Astrocyte of the spinal cord (primary cell): ENCODE measurements around the gene IL6.
"Not testable (repeated sequence)": the region's sequence is repeated elsewhere in the genome, so short reads cannot be mapped to it uniquely, and the experiment has no call there.

Experiments
- DNase-seq: peaks from one replicate; pipeline ENCODE4 v3.0.0; 2011; ENCODE audit warnings: low read depth, low spot score
- H3K4me3 ChIP-seq: 2 replicates; pipeline ENCODE4 v1.5.1; 2011; ENCODE audit warnings: low read depth, mild to moderate bottlenecking, low read length, moderate library complexity
- CTCF ChIP-seq: IDR thresholded peaks from 2 replicates; pipeline ENCODE4 v1.5.1; 2012; ENCODE audit warnings: low read depth, mild to moderate bottlenecking, low read length, inconsistent platforms
- in situ Hi-C: cut with HindIII; loops from 2 replicates; pipeline ENCODE4 v1.10.0; 2017; ENCODE audit warnings: low sequenced_read_pairs

IL6 gene

GRCh38 chr7:22708677-22709061 lies 18.3 kb upstream of the IL6 start:
- DNase-seq, H3K4me3 ChIP-seq, in situ Hi-C loops: not testable (repeated sequence)

GRCh38 chr7:22709062-22709829 lies 17.8 kb upstream of the IL6 start:
- in situ Hi-C loops, DNase-seq, H3K4me3 ChIP-seq: not testable (repeated sequence)

GRCh38 chr7:22709857-22710256 lies 17.1 kb upstream of the IL6 start:
- TF ChIP-seq CTCF = no peak
- no peak overlapping the region for H3K4me3 ChIP-seq
- in situ Hi-C loops = no loop called here

GRCh38 chr7:22712999-22713398 lies 14.0 kb upstream of the IL6 start:
- DNase-seq = no peak
- no peak for TF ChIP-seq CTCF
- H3K4me3 ChIP-seq = no peak overlapping the region
- in situ Hi-C loops = no loop called here

More at GRCh38 chr7:22709857-22710256, 17.1 kb upstream of the IL6 start:
- DNase-seq = no peak

GRCh38 chr7:22713463-22713862 lies 13.5 kb upstream of the IL6 start:
- H3K4me3 ChIP-seq = no peak overlapping the region
- no peak for TF ChIP-seq CTCF
- no peak for DNase-seq
- in situ Hi-C loops = no loop called here

GRCh38 chr7:22715969-22716368 lies 11.0 kb upstream of the IL6 start:
- DNase-seq = no peak
- H3K4me3 ChIP-seq = no peak overlapping the region
- in situ Hi-C loops = no loop called here
- no peak for TF ChIP-seq CTCF

GRCh38 chr7:22717760-22718159 lies 9.2 kb upstream of the IL6 start:
- no peak for TF ChIP-seq CTCF
- DNase-seq = no peak
- no peak overlapping the region for H3K4me3 ChIP-seq
- in situ Hi-C loops = no loop called here
